Measurements from ENCODE around the gene TMEM109. TPM values are rescaled to one million over a fixed set of nuclear protein-coding genes. Genes with fewer than 3 reads are reported as not detected.

Gene TMEM109
- polyA plus RNA-seq, 2 of the 4 experiments (the other 2 are of a cell fraction), result 40.9 to 93.0 TPM

GRCh38 chr11:60928563-60929001 is 14.6 kb downstream of the TMEM109 start:
- Histone ChIP-seq H3K4me2 (no peak overlapping the region), H3K4me3 (no peak overlapping the region), H3K9me3 (no peaks in the 10 kb centered on the region), H3K27ac (no peak overlapping the region), H3K4me1 (peaks cover 18% of the 10 kb centered on the region)
- ATAC-seq, result no peak
- no peak for DNase-seq (ENCODE audit: low read depth in 1 of 2, low spot score in 1 of 2)
- FAIRE-seq, result no peak
- ChIA-PET POLR2A (no interaction called here), CTCF (interaction anchor here (0.8 to 3.1 kb wide), 7 partner anchors 13 to 246 kb away, joined by 3 to 11 read pairs (median 3); no protein-coding TSS in a partner anchor)
- 89% methylated on average over 13 of the region's 20 CpGs for WGBS (ENCODE audit: missing lambda C conversion rate)
- TF ChIP-seq RNF2 (IDR thresholded peaks at IDR 0.05; ENCODE audit: borderline replicate concordance, low read depth) (no peak), CBX8 (IDR thresholded peaks at IDR 0.05) (no peak), REST (IDR thresholded peaks at IDR 0.05) (no peak), ATOH8 (CRISPR knock-in tag; IDR thresholded peaks at IDR 0.05; ENCODE audit: low read depth) (no peak), CHD2 (IDR thresholded peaks at IDR 0.05; ENCODE audit: low read length, partially characterized antibody) (no peak), TFCP2L1 (CRISPR knock-in tag; IDR thresholded peaks at IDR 0.05) (no peak), SREBF2 (IDR thresholded peaks at IDR 0.05) (no peak), ZNF302 (CRISPR knock-in tag; IDR thresholded peaks at IDR 0.05) (no peak), JUN (IDR thresholded peaks at IDR 0.05) (no peak), MYC (IDR thresholded peaks at IDR 0.05; ENCODE audit: borderline replicate concordance, low read length) (no peak), HOXB13 (CRISPR knock-in tag; IDR thresholded peaks at IDR 0.05; ENCODE audit: low read depth) (no peak), RARB (CRISPR knock-in tag; IDR thresholded peaks at IDR 0.05) (no peak)

GRCh38 chr11:60929764-60930163 is 15.8 kb downstream of the TMEM109 start:
- no peak for FAIRE-seq
- POLR2A ChIA-PET, result no interaction called here
- CTCF ChIA-PET, result no interaction called here
- no peak for DNase-seq (ENCODE audit: low read depth in 1 of 2, low spot score in 1 of 2)
- Histone ChIP-seq H3K4me3 (no peak overlapping the region), H3K9me3 (no peaks in the 10 kb centered on the region), H3K27ac (no peak overlapping the region), H3K4me2 (no peak overlapping the region), H3K4me1 (peaks cover 12% of the 10 kb centered on the region)
- no peak for ATAC-seq
- WGBS (ENCODE audit: missing lambda C conversion rate), result 80% methylated on average over 4 of the region's 4 CpGs
- TF ChIP-seq HOXA7 (CRISPR knock-in tag; IDR thresholded peaks at IDR 0.05) (no peak), RFX5 (IDR thresholded peaks at IDR 0.05) (no peak), MYC (IDR thresholded peaks at IDR 0.05; ENCODE audit: borderline replicate concordance, low read length) (no peak), TP53 (CRISPR knock-in tag; IDR thresholded peaks at IDR 0.05) (no peak), BHLHE40 (IDR thresholded peaks at IDR 0.05; ENCODE audit: low read depth, low read length) (no peak), POLR2A (IDR thresholded peaks at IDR 0.05; ENCODE audit: low read length) (no peak), FOSL2 (IDR thresholded peaks at IDR 0.05) (no peak), FOSL2 (CRISPR knock-in tag; IDR thresholded peaks at IDR 0.05) (no peak), E2F6 (IDR thresholded peaks at IDR 0.05; ENCODE audit: borderline replicate concordance, low read depth) (no peak), NPAS2 (CRISPR knock-in tag; IDR thresholded peaks at IDR 0.05; ENCODE audit: borderline replicate concordance) (no peak), SREBF2 (IDR thresholded peaks at IDR 0.05) (no peak), GATA3 (IDR thresholded peaks at IDR 0.05; ENCODE audit: borderline replicate concordance) (no peak)
